Loucy (cell line): Measurements from ENCODE around the gene DKKL1.

ENCODE experiments used
- H2AFZ ChIP-seq: fragments of 200-600 bp; sonication (generic); 2 replicates; pipeline ENCODE4 v1.6.0; 2016; ENCODE audit warnings: antibody characterized with exemption, mild to moderate bottlenecking, low read length, moderate library complexity
- H3F3A ChIP-seq: fragments of 200-600 bp; 2 replicates; pipeline ENCODE4 v1.6.0; 2016; ENCODE audit warnings: antibody characterized with exemption, low read depth, mild to moderate bottlenecking
- H3K27me3 ChIP-seq: fragments of 200-600 bp; sonication (generic); 2 replicates; pipeline ENCODE4 v1.6.1; 2014; ENCODE audit warnings: low read length, mild to moderate bottlenecking; ENCODE audit not compliant: insufficient read depth, poor library complexity, severe bottlenecking
- H3K36me3 ChIP-seq: fragments of 200-600 bp; sonication (generic); 2 replicates; pipeline ENCODE4 v1.6.1; 2016; ENCODE audit warnings: low read length; ENCODE audit not compliant: insufficient read depth
- H3K4me1 ChIP-seq: fragments of 200-600 bp; sonication (generic); 2 replicates; pipeline ENCODE4 v1.5.1; 2014; ENCODE audit warnings: low read length, mild to moderate bottlenecking; ENCODE audit not compliant: insufficient read depth, poor library complexity, severe bottlenecking
- H3K4me2 ChIP-seq: fragments of 200-600 bp; sonication (generic); 2 replicates; pipeline ENCODE4 v1.6.0; 2014; ENCODE audit warnings: antibody characterized with exemption, low read length, low read depth, mild to moderate bottlenecking; ENCODE audit not compliant: poor library complexity, severe bottlenecking
- H3K4me3 ChIP-seq: fragments of 200-600 bp; sonication (generic); 2 replicates; pipeline ENCODE4 v1.5.1; 2014; ENCODE audit warnings: low read length, mild to moderate bottlenecking, mixed read lengths; ENCODE audit not compliant: poor library complexity, severe bottlenecking
- H3K79me2 ChIP-seq: fragments of 200-600 bp; sonication (generic); 2 replicates; pipeline ENCODE4 v1.6.1; 2014; ENCODE audit warnings: low read length; ENCODE audit not compliant: insufficient read depth
- H3K9ac ChIP-seq: fragments of 200-600 bp; sonication (generic); 2 replicates; pipeline ENCODE4 v1.6.0; 2014; ENCODE audit warnings: mild to moderate bottlenecking, low read depth, low read length, moderate library complexity; ENCODE audit not compliant: poor library complexity, severe bottlenecking
- H3K9me2 ChIP-seq: fragments of 200-600 bp; sonication (generic); replicated peaks from 2 replicates; pipeline ENCODE4 v1.6.1; 2016; ENCODE audit warnings: low read depth, low read length, mixed read lengths
- H3K9me3 ChIP-seq: fragments of 200-600 bp; sonication (generic); 2 replicates; pipeline ENCODE4 v1.6.1; 2014; ENCODE audit warnings: mild to moderate bottlenecking, antibody characterized with exemption, low read length, low read depth; ENCODE audit not compliant: insufficient read depth
- H4K20me1 ChIP-seq: fragments of 200-600 bp; sonication (generic); 2 replicates; pipeline ENCODE4 v1.6.0; 2014; ENCODE audit warnings: antibody characterized with exemption, low read length, mild to moderate bottlenecking; ENCODE audit not compliant: insufficient read depth, poor library complexity, severe bottlenecking
- EZH2phosphoT487 ChIP-seq: fragments of 200-600 bp; IDR thresholded peaks from 2 replicates; pipeline ENCODE4 v1.6.1; 2018; ENCODE audit warnings: antibody characterized with exemption, mild to moderate bottlenecking, moderate library complexity, borderline replicate concordance
- TF ChIP-seq, protein P1 (sequence below): fragments of 200-600 bp; sonication (generic); conservative IDR thresholded peaks from 2 replicates; pipeline ENCODE4 v1.5.1; 2014; ENCODE audit warnings: mild to moderate bottlenecking, antibody characterized with exemption, low read length

DKKL1 gene

DNA sequence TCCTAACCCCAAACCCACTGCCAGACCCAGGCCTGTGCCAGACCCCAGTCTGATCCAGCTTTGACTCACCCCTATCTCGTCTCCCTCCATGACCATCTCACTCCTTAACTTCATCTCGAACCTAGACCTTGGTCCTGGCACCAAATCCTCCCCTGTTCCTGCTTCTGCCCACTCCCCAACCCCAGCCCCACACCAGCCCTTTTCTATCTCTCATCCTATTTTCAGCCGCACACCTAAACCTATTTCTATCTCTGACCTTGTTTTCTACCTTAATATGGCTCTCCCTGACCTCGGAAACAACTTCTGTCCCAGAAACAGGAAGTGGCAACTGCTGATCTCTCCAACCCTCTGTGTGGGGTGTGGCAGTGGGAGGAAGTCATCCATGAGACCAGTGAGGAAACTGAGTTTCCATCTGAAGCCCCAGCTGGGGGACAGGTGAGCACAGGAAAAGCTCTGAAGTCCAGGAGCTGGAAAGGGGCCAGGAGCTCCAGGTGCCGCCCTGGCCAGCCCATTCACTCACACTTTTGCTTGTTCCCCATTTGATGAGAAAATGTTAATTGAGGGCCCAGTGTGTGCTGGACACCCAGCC is 45.9 kb downstream of the DKKL1 start:
- Histone ChIP-seq H3K9me3 (no peaks in the 10 kb centered on the region), H3K9me2 (no peaks in the 10 kb centered on the region), H3K36me3 (no peaks in the 10 kb centered on the region), H4K20me1 (no peaks in the 10 kb centered on the region), H3K27me3 (no peaks in the 10 kb centered on the region), H3K4me1 (peaks cover 75% of the 10 kb centered on the region), H3K9ac (peak overlapping the region; percentile 58), H2AFZ (peak overlapping the region; percentile 2; the same call in 1 of the 2 replicates), H3F3A (no peaks in the 10 kb centered on the region), H3K4me2 (peak overlapping the region; percentile 63), H3K79me2 (no peaks in the 10 kb centered on the region), H3K4me3 (peak overlapping the region; percentile 47)
- TF ChIP-seq, protein P1, sequence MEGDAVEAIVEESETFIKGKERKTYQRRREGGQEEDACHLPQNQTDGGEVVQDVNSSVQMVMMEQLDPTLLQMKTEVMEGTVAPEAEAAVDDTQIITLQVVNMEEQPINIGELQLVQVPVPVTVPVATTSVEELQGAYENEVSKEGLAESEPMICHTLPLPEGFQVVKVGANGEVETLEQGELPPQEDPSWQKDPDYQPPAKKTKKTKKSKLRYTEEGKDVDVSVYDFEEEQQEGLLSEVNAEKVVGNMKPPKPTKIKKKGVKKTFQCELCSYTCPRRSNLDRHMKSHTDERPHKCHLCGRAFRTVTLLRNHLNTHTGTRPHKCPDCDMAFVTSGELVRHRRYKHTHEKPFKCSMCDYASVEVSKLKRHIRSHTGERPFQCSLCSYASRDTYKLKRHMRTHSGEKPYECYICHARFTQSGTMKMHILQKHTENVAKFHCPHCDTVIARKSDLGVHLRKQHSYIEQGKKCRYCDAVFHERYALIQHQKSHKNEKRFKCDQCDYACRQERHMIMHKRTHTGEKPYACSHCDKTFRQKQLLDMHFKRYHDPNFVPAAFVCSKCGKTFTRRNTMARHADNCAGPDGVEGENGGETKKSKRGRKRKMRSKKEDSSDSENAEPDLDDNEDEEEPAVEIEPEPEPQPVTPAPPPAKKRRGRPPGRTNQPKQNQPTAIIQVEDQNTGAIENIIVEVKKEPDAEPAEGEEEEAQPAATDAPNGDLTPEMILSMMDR = no peak
- no peak for TF ChIP-seq EZH2phosphoT487

DNA sequence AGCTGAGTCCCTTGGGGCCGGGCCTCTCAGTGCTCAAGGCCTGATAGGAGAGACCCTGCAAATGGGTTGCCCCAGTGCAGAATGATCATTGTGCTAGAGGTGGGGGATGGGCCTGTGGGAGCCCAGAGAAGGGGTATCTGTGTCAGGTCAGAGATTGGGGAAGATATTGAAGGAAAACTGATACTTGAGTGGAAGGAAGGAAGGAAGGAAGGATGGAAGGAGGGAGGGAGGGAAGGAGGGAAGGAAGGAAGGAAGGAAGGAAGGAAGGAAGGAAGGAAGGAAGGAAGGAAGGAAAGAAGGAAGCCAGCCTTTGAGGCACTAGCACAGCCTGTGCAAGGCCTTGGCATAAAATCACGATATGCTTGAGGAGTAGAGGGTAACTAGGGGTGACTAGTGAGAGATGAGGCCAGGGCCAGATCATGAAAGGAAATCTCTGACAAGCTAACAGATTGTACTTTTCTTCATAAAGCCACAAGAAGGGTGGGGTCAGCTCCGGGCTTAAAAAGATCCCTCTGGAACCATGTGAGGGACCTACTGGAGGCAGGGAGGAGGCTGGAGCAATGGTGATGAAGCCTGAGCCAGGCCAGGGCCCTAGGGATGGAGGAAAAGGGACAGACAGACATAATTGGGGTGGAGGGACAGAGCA is 48.1 kb downstream of the DKKL1 start:
- no peaks in the 10 kb centered on the region for H3K9me2 ChIP-seq
- H3K9me3 ChIP-seq = no peaks in the 10 kb centered on the region
- no peaks in the 10 kb centered on the region for H3K27me3 ChIP-seq
- no peaks in the 10 kb centered on the region for H3K79me2 ChIP-seq
- no peak for TF ChIP-seq EZH2phosphoT487
- TF ChIP-seq, protein P1 = no peak
- H3F3A ChIP-seq = no peaks in the 10 kb centered on the region
- no peaks in the 10 kb centered on the region for H3K36me3 ChIP-seq
- peaks cover 82% of the 10 kb centered on the region for H3K4me1 ChIP-seq
- H3K4me3 ChIP-seq = no peak overlapping the region
- H2AFZ ChIP-seq = no peak overlapping the region
- no peaks in the 10 kb centered on the region for H4K20me1 ChIP-seq
- peak overlapping the region; percentile 19 for H3K4me2 ChIP-seq
- H3K9ac ChIP-seq = peak overlapping the region; percentile 1

DNA sequence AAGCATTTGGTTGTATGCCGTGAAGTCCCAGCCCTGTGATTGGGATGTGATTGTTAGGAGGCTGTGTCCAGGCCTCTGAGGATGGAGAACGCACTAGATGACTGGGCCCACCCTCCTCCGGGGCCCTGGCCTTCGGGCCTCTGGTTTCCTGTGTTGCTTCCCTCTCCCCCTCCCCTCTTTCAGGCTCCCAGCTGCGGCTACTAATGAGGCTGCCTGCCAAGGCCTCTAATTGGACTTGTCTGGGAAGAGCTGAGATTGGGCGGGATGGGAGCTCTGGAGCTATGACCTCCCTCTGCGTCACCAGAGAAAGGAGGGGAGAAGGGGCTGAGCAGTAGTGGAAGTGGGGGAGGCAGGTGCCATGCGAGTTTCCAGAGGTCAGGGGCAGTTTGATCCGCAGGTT is 49.7 kb downstream of the DKKL1 start:
- Histone ChIP-seq H4K20me1 (no peaks in the 10 kb centered on the region), H3K9me3 (no peaks in the 10 kb centered on the region), H3F3A (no peaks in the 10 kb centered on the region), H2AFZ (no peak overlapping the region), H3K4me2 (no peak overlapping the region), H3K4me1 (peaks cover 81% of the 10 kb centered on the region), H3K79me2 (no peaks in the 10 kb centered on the region), H3K27me3 (no peaks in the 10 kb centered on the region), H3K4me3 (no peak overlapping the region), H3K9me2 (no peaks in the 10 kb centered on the region), H3K36me3 (no peaks in the 10 kb centered on the region), H3K9ac (peak overlapping the region; percentile 2)
- no peak for TF ChIP-seq EZH2phosphoT487
- TF ChIP-seq, protein P1 = no peak
